SK-N-MC (cell line): ENCODE data around the gene PRR15L.

ENCODE experiments used
- DNase-seq: peaks from one replicate; pipeline ENCODE4 v3.0.0-alpha.2; 2011; ENCODE audit warnings: low read depth, low spot score
- H3K27ac ChIP-seq: fragments of 200-600 bp; sonication (generic); 2 replicates; pipeline ENCODE4 v1.5.1; 2016; ENCODE audit warnings: mixed run types
- H3K36me3 ChIP-seq: fragments of 200-600 bp; sonication (generic); 2 replicates; pipeline ENCODE4 v1.6.1; 2017; ENCODE audit warnings: antibody characterized with exemption, low read length, mixed read lengths; ENCODE audit not compliant: insufficient read depth
- H3K4me3 ChIP-seq: fragments of 200-600 bp; sonication (generic); 2 replicates; pipeline ENCODE4 v1.5.1; 2016
- H3K9ac ChIP-seq: fragments of 200-600 bp; sonication (generic); 2 replicates; pipeline ENCODE4 v1.8.0; 2017; ENCODE audit warnings: mixed run types, mixed read lengths; ENCODE audit not compliant: insufficient read length
- H3K9me3 ChIP-seq: fragments of 200-600 bp; sonication (generic); 2 replicates; pipeline ENCODE4 v1.6.1; 2017; ENCODE audit warnings: low read depth, mild to moderate bottlenecking, antibody characterized with exemption, low read length, moderate library complexity, mixed read lengths
- EZH2 ChIP-seq: fragments of 200-600 bp; sonication (generic); IDR thresholded peaks from one replicate; pipeline ENCODE4 v1.6.1; 2017; ENCODE audit warnings: antibody characterized with exemption
- FOXP2 ChIP-seq: optimal IDR thresholded peaks from 2 replicates; pipeline ENCODE3; 2011; ENCODE audit warnings: mild to moderate bottlenecking, moderate library complexity; ENCODE audit not compliant: insufficient read depth; ENCODE audit errors: extremely low read length, control extremely low read depth
- POLR2AphosphoS5 ChIP-seq: IDR thresholded peaks from 2 replicates; pipeline ENCODE4 v1.6.1; 2012; ENCODE audit warnings: mild to moderate bottlenecking, low read depth, low read length, borderline replicate concordance

PRR15L gene

GRCh38 chr17:47949197-47949759 lies 8.4 kb downstream of the PRR15L start:
- H3K27ac ChIP-seq, result no peak overlapping the region
- DNase-seq, result no peak
- no peak overlapping the region for H3K9ac ChIP-seq
- H3K36me3 ChIP-seq, result no peaks in the 10 kb centered on the region; the same call in 1 of the 2 replicates
- no peak for TF ChIP-seq POLR2AphosphoS5
- no peak for TF ChIP-seq EZH2
- no peak for TF ChIP-seq FOXP2
- no peak overlapping the region for H3K4me3 ChIP-seq
- H3K9me3 ChIP-seq, result no peaks in the 10 kb centered on the region

- no peak for DNase-seq
- H3K27ac ChIP-seq, result no peak overlapping the region
- no peak overlapping the region for H3K4me3 ChIP-seq
- TF ChIP-seq POLR2AphosphoS5 (no peak), EZH2 (no peak), FOXP2 (no peak)
- H3K36me3 ChIP-seq, result no peaks in the 10 kb centered on the region; the same call in 1 of the 2 replicates
- no peak overlapping the region for H3K9ac ChIP-seq
- H3K9me3 ChIP-seq, result no peaks in the 10 kb centered on the region
These were observed 8.9 kb downstream of the PRR15L start for GRCh38 chr17:47948706-47949196.

- no peak for DNase-seq
- Histone ChIP-seq H3K9me3 (no peaks in the 10 kb centered on the region), H3K36me3 (no peaks in the 10 kb centered on the region; the same call in 1 of the 2 replicates), H3K4me3 (no peak overlapping the region), H3K9ac (no peak overlapping the region), H3K27ac (no peak overlapping the region)
- TF ChIP-seq POLR2AphosphoS5 (no peak), FOXP2 (no peak), EZH2 (no peak)
These were observed 10.7 kb downstream of the PRR15L start for GRCh38 chr17:47946929-47947397.

DNA sequence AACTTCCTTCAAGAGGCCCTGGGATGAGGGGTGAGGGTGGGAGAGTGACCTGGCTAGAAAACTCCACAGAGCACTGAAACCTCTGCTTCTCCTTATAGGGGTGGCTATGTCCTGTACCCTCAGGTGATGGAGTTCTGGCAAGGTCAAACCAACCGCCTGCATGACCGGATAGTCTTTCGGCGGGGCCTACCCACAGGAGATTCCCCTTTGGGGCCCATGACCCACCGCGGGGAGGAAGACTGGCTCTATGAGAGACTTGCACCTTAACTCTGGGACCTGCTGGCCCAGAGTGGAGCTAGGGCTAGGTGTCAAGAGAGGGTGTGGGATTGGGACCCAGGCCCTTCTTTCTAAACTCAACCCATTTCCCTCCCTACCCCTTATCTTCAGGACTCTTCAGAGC lies 11.2 kb downstream of the PRR15L start:
- DNase-seq, result no peak
- no peak overlapping the region for H3K27ac ChIP-seq
- H3K9me3 ChIP-seq, result no peaks in the 10 kb centered on the region
- H3K9ac ChIP-seq, result no peak overlapping the region
- TF ChIP-seq POLR2AphosphoS5 (no peak), EZH2 (no peak), FOXP2 (no peak)
- no peaks in the 10 kb centered on the region; the same call in 1 of the 2 replicates for H3K36me3 ChIP-seq
- no peak overlapping the region for H3K4me3 ChIP-seq

DNA sequence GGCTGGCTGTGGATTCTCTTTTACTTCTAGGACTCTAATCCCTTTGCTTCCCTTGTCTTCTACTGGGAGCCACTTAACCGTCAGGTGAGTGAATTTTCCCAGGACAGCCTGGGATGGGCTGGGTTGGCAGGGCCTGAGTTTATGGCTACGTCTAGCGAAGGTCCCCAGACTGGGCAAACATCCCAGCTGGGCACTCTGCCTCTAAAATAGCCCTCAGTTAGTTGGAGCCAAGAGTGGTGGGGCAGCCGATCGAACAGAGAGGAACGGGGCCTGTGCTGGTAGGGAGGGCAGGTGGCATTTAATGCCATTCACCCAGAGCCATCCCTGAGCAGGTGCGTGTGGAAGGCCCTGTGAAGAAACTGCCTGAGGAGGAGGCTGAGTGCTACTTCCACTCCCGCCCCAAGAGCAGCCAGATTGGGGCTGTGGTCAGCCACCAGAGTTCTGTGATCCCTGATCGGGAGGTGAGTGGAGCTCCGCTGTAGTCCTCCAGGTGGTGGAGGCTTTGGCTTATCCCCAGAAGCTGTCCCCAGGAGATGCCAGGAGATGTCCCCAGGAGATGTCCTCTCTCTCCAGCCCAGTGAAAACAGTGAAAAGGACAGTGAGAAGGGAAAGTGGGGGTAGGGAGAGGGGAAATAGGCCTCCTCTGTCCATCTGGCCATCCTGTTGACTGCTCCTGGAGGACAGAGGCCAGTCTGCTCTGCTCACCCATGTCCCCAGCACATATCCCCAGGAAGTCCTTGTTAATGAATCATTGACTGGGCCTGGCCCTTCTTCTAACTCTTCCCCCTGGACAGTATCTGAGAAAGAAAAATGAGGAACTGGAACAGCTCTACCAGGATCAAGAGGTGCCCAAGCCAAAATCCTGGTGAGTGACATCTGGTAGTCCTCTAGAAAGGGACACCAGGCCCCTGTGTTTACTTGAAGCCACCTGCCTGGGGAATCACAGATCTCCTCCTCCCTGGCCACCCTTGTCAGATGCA lies 11.9 kb downstream of the PRR15L start:
- Histone ChIP-seq H3K36me3 (no peaks in the 10 kb centered on the region; the same call in 1 of the 2 replicates), H3K9me3 (no peaks in the 10 kb centered on the region), H3K27ac (no peak overlapping the region), H3K4me3 (no peak overlapping the region), H3K9ac (no peak overlapping the region)
- DNase-seq, result no peak
- TF ChIP-seq POLR2AphosphoS5, result no peak
- TF ChIP-seq EZH2, result no peak
- TF ChIP-seq FOXP2, result no peak

DNA sequence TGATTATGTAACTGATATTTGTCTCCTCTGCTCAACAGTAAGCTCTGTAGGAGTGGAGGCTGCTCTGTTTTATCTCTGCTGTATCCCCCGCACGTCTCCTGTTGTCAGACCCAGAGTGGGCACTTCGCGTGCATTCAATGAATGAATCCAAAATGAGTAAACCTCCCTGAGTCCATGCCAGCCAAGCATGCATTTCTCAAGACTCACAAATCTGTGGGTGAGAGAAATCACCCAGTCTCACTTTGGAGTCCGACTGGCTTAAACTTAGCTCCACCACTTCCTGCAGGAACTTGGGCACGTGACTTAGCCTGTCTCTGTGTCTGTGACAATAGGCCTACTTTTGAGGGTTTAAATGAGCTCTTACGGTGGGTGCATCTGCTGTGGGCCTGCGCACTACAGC lies 12.6 kb downstream of the PRR15L start:
- Histone ChIP-seq H3K9ac (no peak overlapping the region), H3K27ac (no peak overlapping the region), H3K36me3 (no peaks in the 10 kb centered on the region; the same call in 1 of the 2 replicates), H3K9me3 (no peaks in the 10 kb centered on the region), H3K4me3 (no peak overlapping the region)
- TF ChIP-seq EZH2 (no peak), FOXP2 (no peak)
- DNase-seq, result no peak

DNA sequence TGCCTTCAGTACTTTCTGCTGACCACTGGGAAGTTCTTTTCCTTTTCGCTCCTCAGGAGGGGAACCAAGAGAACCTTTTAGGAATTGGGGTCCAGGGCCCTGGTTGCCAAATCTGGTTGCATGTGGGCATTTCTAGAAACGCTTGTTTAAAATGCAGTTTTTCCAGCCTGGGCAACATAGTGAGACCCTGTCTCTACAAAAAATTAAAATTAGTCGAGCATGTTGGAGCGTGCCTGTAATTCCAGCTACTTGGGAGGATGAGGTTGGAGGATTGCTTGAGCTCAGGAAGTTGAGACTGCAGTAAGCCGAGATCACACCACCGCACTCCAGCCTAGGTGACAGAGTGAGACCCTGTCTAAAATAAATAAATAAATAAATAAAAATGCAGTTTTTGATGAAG lies 15.1 kb downstream of the PRR15L start:
- DNase-seq, result no peak
- TF ChIP-seq EZH2, result no peak
- TF ChIP-seq POLR2AphosphoS5, result no peak
- no peak for TF ChIP-seq FOXP2
- Histone ChIP-seq H3K27ac (no peak overlapping the region), H3K9me3 (no peaks in the 10 kb centered on the region), H3K4me3 (peak overlapping the region; percentile 87), H3K9ac (no peak overlapping the region), H3K36me3 (no peaks in the 10 kb centered on the region; the same call in 1 of the 2 replicates)

DNA sequence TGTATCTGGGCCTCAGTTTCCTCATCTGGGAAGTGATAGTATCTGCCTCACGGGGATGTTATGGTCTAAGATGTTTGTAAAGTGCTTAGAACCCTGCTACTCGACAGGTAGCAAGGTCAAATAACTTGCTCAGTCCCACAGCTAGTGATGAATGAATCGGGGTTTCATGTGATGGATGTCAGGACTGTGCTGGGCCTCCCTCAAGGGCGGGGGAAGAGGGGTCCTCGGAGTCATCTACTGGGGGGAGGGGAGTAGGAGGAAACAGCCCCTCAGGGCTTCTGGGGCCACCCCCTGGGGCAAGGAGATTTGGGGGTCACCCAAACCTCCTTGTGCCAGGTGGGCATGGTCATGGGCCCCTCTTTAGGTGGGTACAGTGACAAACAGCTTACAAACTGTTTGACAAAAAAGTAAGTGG lies 15.6 kb downstream of the PRR15L start:
- Histone ChIP-seq H3K27ac (no peak overlapping the region), H3K36me3 (no peaks in the 10 kb centered on the region; the same call in 1 of the 2 replicates), H3K9me3 (no peaks in the 10 kb centered on the region), H3K9ac (peak overlapping the region; percentile 83), H3K4me3 (peak overlapping the region; percentile 87)
- no peak for TF ChIP-seq POLR2AphosphoS5
- no peak for TF ChIP-seq EZH2
- no peak for TF ChIP-seq FOXP2
- DNase-seq, result no peak
